ENCODE data around the gene SPTLC1.

Gene SPTLC1

DNA sequence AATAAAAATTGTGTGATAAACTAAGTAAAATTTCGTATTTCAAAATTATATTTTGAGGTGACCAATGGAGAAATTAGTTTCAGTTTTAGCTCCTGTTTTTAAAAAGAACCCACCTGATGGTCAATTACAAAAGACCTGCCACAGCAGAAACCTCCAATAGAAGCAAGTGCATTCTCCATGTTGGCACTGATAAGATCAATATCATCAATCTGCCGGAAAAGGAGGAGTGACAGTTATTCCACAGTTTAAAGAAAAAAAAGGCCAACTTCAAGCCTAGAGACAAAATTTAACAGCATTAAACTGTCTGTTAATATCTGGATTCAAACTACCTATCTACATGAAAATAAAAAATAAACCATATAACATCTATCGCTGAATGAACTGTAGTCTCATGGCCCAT lies 67.7 kb downstream of the SPTLC1 start:
- no peak for DNase-seq
- Mint-ChIP-seq H3K27me3 (no peaks in the 10 kb centered on the region), H3K4me1 (ENCODE audit: low read depth in 2 of 2) (peaks cover 0 to 3% of the 10 kb centered on the region in 2 donors), H3K27ac (no peak overlapping the region), H3K4me3 (no peak overlapping the region), H3K9me3 (peaks cover 8 to 16% of the 10 kb centered on the region in 2 donors), H3K36me3 (ENCODE audit: insufficient read depth) (peaks cover 64% of the 10 kb centered on the region)
- ATAC-seq (replicated peaks): no peak

DNA sequence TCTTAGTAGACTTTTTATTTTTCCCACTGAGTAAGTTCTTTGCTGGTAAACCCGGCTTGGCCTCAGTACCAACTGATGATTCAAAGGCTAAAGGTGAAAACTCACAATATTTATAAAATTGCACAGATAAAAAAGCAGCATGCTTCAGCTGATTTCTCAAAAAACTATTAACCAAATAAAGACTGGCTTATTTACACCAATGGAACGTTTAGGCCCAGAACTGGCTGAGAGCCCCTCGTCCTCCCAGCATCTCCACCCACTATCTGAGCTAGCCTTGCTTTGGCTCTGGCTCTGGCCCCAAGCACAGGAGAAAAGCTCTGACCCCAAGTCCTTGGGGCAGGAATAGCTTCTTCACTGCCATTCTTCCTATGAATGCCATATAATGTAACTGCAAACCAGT lies 68.5 kb downstream of the SPTLC1 start:
- H3K4me3 Mint-ChIP-seq: no peak overlapping the region
- no peak overlapping the region for H3K27ac Mint-ChIP-seq
- H3K36me3 Mint-ChIP-seq (ENCODE audit: insufficient read depth): peaks cover 63% of the 10 kb centered on the region
- peaks cover 8 to 16% of the 10 kb centered on the region in 2 donors for H3K9me3 Mint-ChIP-seq
- peaks cover 0 to 3% of the 10 kb centered on the region in 2 donors for H3K4me1 Mint-ChIP-seq (ENCODE audit: low read depth in 2 of 2)
- no peaks in the 10 kb centered on the region for H3K27me3 Mint-ChIP-seq
- DNase-seq: no peak
- ATAC-seq (replicated peaks): no peak

DNA sequence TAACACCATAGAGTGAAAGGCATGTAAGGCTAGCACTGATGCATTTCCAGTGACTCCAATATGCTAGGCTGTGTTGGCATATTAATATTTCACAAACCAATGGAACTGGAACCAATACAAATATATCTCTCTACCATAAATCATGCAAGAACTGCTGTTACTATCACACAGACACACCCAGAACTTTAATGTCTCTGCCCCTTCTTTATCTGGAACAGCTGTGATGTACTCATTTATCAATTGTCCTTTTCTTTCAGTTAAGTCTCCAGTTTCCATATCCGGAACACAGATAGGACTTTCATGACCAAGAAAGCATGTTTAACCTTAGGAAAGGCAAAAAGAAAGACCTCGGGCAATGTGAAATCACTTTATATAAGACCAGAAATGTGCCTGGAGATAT lies 70.3 kb downstream of the SPTLC1 start:
- no peak for DNase-seq
- Mint-ChIP-seq H3K4me3 (no peak overlapping the region), H3K36me3 (ENCODE audit: insufficient read depth) (peaks cover 57% of the 10 kb centered on the region), H3K27ac (no peak overlapping the region), H3K9me3 (peaks cover 8 to 16% of the 10 kb centered on the region in 2 donors), H3K4me1 (ENCODE audit: low read depth in 2 of 2) (peaks cover 0 to 3% of the 10 kb centered on the region in 2 donors), H3K27me3 (no peaks in the 10 kb centered on the region)
- no peak for ATAC-seq (replicated peaks)

DNA sequence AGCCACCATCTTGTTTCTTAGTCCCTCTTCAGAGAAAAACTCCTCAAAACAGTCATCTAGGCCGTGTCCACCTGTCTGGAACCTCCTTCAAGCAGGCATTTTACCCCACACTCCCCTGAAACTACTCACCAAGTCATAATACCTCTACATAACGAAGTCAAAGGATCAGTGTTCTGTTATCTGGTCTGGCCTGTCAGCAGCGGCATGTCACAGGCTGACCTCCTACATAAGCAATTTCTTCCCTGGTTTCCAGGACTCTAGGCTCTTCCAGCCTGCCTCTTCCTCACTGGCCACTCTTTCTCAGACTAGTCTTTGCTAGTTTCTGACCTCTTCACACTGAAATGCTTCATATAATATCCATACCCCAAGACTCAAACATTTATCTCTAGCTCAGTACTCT lies 72.2 kb downstream of the SPTLC1 start:
- Mint-ChIP-seq H3K27ac (no peak overlapping the region), H3K4me3 (no peak overlapping the region), H3K9me3 (peaks cover 8 to 16% of the 10 kb centered on the region in 2 donors), H3K4me1 (ENCODE audit: low read depth in 2 of 2) (peaks cover 0 to 3% of the 10 kb centered on the region in 2 donors), H3K27me3 (no peaks in the 10 kb centered on the region), H3K36me3 (ENCODE audit: insufficient read depth) (peaks cover 42% of the 10 kb centered on the region)
- DNase-seq: no peak
- ATAC-seq (replicated peaks): no peak

DNA sequence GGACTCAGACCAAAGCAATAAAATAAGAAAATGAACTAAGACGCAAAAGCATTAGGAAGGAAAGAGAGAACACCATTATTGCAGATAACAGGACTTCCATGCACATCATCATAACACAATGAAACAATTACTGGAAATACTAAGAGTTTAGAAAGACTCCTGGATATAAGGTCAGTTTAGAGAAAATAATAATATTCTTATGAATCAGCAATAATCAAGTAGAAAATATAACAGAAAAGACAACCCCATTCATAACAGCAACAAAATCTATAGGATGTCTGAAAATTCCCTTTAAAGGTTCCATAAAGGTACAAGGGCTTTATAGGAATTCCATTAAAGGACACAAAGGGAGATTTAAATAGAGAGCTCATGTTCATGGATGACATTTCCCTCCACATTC lies 73.0 kb downstream of the SPTLC1 start:
- ATAC-seq (replicated peaks) (no peak), DNase-seq (no peak)
- peaks cover 8 to 16% of the 10 kb centered on the region in 2 donors for H3K9me3 Mint-ChIP-seq
- peaks cover 0 to 3% of the 10 kb centered on the region in 2 donors for H3K4me1 Mint-ChIP-seq (ENCODE audit: low read depth in 2 of 2)
- no peaks in the 10 kb centered on the region for H3K27me3 Mint-ChIP-seq
- H3K27ac Mint-ChIP-seq: no peak overlapping the region
- no peak overlapping the region for H3K4me3 Mint-ChIP-seq
- peaks cover 43% of the 10 kb centered on the region for H3K36me3 Mint-ChIP-seq (ENCODE audit: insufficient read depth)

DNA sequence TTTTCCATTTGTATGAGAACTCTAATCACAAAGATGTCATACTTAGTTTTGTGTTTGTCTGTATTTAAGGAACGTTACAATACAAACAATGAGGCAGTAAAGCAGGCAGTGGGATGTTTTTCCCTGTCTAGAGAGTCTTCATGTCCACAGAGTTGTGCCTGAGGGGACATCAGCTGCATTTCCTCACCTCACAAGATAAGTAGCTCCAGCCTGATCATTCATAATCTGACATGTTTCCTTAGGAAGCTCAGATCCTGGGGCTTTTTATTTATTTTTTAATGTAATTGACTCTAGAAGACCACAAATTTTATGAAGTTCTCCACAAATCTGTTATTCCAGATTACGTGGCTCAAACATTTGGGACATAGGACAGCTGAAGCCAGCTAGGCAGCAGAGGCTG lies 78.5 kb downstream of the SPTLC1 start:
- Mint-ChIP-seq H3K4me3 (no peak overlapping the region), H3K36me3 (ENCODE audit: insufficient read depth) (peaks cover 38% of the 10 kb centered on the region), H3K27ac (no peak overlapping the region), H3K4me1 (ENCODE audit: low read depth in 2 of 2) (no peaks in the 10 kb centered on the region), H3K27me3 (no peaks in the 10 kb centered on the region), H3K9me3 (no peaks in the 10 kb centered on the region)
- DNase-seq (no peak), ATAC-seq (replicated peaks) (no peak)

DNA sequence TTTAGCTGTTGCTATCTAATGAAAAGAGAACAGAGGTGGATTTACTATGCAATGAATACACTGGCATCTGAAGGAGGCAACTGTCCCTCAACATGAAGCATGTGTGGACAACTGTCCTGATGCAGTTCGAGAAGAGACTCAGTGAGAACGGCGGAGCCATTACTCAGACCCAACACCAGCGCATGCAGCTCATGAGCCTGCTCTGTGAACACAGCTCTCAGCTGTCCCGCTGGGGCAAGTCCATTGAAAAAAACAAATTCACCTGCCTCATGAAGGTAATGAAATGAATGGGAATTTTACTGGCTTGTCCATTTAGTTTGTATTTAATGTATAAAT lies 78.8 kb downstream of the SPTLC1 start:
- Mint-ChIP-seq H3K27me3 (no peaks in the 10 kb centered on the region), H3K4me3 (no peak overlapping the region), H3K36me3 (ENCODE audit: insufficient read depth) (peaks cover 40% of the 10 kb centered on the region), H3K27ac (no peak overlapping the region), H3K4me1 (ENCODE audit: low read depth in 2 of 2) (no peaks in the 10 kb centered on the region), H3K9me3 (no peaks in the 10 kb centered on the region)
- no peak for ATAC-seq (replicated peaks)
- DNase-seq: no peak

DNA sequence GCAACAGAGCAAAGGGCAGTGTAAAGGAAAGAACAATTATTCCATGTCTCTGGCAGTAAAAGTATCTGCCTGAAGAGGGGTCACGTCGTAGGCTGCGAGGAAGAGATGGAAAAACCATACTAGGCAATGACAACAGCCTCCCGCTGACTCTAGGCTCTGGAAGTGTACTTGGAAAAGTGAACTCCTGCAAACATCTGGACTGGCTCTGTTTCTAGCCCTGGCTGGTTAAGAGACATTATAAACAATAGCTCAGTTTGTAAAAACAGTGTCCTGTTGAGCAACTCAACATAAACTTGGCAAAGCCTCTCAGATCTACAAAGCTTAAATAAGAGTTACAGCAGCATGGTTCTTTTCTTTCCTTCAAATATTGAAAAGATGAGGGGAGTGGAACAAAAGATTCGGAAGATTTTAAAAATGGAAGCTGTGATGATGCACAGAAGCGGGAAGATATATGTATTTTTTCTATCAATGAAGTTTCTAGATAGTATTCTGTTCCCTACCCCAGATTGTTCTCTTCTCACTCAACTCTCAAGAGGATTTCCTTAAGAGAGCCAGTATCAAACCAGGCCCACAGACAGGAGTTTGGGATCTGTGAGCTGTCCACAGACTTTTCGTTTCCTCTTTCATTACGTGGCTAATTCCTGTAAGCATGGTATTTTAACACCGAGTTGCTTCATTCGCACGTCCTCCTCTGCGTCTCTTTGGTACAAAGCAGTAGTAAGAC lies 79.4 kb downstream of the SPTLC1 start:
- H3K9me3 Mint-ChIP-seq: no peaks in the 10 kb centered on the region

DNA sequence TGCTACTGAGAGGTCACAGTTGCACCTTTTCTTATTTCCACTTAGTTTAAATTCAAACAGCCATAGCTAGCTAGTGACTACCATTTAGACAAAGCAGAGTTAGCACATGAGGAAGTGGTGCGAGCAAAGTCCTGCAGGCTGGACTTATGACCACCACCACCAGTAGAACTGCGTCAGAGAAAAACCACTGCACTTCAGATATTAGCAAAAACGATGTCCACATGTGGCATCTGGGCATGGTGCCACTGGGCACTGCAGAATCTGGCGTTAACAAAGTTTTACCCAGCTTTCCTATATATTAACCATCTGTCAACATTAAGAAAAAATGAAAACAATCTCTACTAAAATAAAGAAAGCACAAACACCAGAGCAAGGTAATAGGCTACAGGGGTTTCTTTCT lies 80.1 kb downstream of the SPTLC1 start:
- no peak for ATAC-seq (replicated peaks)
- Mint-ChIP-seq H3K9me3 (no peaks in the 10 kb centered on the region), H3K27ac (no peak overlapping the region)

More for the DNA sequence above, 79.4 kb downstream of the SPTLC1 start:
- ATAC-seq (replicated peaks) (no peak), DNase-seq (no peak)
- Mint-ChIP-seq H3K36me3 (ENCODE audit: insufficient read depth) (peaks cover 40% of the 10 kb centered on the region), H3K27me3 (no peaks in the 10 kb centered on the region), H3K4me1 (ENCODE audit: low read depth in 2 of 2) (no peaks in the 10 kb centered on the region), H3K27ac (no peak overlapping the region), H3K4me3 (no peak overlapping the region)

DNA sequence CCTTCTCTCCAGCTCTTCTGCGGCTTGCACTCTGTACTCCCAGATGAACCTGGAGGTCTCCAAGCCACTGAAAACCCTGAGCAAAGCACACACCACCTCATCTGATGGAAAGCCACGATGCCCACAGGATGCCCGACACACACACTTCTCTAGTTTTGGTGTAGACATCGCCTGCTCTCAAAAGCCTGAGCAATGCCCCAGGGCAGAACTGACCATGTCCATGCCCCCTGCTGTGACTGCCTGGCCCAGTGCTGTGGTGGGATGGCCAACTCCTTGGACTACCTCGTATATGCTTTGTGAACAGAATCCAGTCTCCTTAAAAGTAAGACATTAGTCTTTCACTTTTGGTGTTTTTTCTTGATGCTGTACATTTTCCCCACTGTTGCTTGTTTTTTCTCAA lies 81.2 kb downstream of the SPTLC1 start:
- Mint-ChIP-seq H3K27ac (peak overlapping the region in 1 of 2 donors; percentile 83), H3K9me3 (no peaks in the 10 kb centered on the region), H3K27me3 (no peaks in the 10 kb centered on the region), H3K4me1 (ENCODE audit: low read depth in 2 of 2) (no peaks in the 10 kb centered on the region), H3K4me3 (no peak overlapping the region), H3K36me3 (ENCODE audit: insufficient read depth) (peaks cover 43% of the 10 kb centered on the region)
- ATAC-seq (replicated peaks) (no peak), DNase-seq (no peak)

More for the DNA sequence above, 80.1 kb downstream of the SPTLC1 start:
- Mint-ChIP-seq H3K4me3 (no peak overlapping the region), H3K4me1 (ENCODE audit: low read depth in 2 of 2) (no peaks in the 10 kb centered on the region), H3K36me3 (ENCODE audit: insufficient read depth) (peaks cover 43% of the 10 kb centered on the region), H3K27me3 (no peaks in the 10 kb centered on the region)
- no peak for DNase-seq

DNA sequence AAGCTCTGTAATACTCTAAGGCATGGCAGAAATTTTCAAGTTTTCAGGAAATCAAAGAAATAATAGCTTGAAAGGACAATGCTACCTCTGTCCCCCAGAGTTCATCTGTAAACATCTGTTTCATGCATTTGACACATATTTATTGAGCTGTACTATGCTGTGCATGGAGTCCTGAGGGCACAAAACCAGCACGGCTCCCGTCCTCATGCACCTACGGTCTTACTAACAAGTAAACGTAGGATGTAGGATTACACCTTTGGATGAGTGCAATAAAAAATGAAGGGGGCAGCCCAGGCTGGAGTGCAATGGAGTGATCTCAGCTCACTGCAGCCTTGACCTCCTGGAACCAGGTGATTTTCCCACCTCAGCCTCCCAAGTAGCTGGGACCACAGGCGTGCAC lies 81.9 kb downstream of the SPTLC1 start:
- DNase-seq (no peak), ATAC-seq (replicated peaks) (no peak)
- H3K9me3 Mint-ChIP-seq: no peaks in the 10 kb centered on the region
- H3K4me1 Mint-ChIP-seq (ENCODE audit: low read depth in 2 of 2): no peaks in the 10 kb centered on the region
- peaks cover 43% of the 10 kb centered on the region for H3K36me3 Mint-ChIP-seq (ENCODE audit: insufficient read depth)
- H3K4me3 Mint-ChIP-seq: no peak overlapping the region
- no peaks in the 10 kb centered on the region for H3K27me3 Mint-ChIP-seq
- H3K27ac Mint-ChIP-seq: peak overlapping the region in 1 of 2 donors; percentile 44

DNA sequence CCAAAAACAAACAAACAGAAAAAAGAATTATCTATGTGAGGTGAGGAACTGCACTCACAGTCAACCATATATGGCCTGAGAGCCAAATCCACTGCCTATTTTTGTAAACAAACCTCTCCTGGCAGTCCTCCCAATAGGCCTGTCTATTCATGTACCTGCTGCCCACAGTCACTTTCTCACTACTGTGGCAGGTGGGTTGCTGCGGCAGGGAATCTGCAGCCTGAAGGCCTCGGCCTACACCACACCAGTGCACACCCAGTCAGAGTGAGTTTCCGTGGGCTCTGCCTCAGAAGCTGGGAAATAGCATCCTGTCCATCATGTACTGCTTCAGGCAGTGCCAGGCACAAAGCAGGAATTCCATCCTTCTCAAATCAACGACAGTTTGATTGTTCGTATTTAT lies 82.3 kb downstream of the SPTLC1 start:
- Mint-ChIP-seq H3K4me3 (no peak overlapping the region), H3K27ac (peak overlapping the region in 1 of 2 donors; percentile 44), H3K9me3 (no peaks in the 10 kb centered on the region), H3K4me1 (ENCODE audit: low read depth in 2 of 2) (no peaks in the 10 kb centered on the region), H3K27me3 (no peaks in the 10 kb centered on the region), H3K36me3 (ENCODE audit: insufficient read depth) (peaks cover 43% of the 10 kb centered on the region)
- no peak for DNase-seq
- ATAC-seq (replicated peaks): no peak

DNA sequence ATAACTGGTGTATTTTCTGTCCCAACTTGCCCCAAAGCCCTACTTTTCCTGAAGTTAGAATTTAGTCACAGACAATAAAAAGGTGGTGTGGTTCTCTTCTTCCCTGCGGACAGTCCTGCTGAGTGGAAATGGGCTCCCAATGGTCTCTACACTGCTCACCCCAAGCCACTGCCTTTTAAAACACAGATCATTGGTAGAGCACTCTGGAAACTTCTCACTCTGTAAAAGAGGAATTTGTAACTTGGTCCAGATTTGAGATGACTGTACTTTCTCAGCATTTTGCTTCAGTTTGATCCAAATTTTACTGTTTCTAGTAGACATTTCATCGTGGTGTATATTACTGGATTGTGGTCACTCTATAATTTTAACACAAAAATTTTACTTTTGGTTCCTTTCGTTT lies 84.8 kb downstream of the SPTLC1 start:
- no peaks in the 10 kb centered on the region for H3K4me1 Mint-ChIP-seq (ENCODE audit: low read depth in 2 of 2)
- peaks cover 33% of the 10 kb centered on the region for H3K36me3 Mint-ChIP-seq (ENCODE audit: insufficient read depth)
- ATAC-seq (replicated peaks) (no peak), DNase-seq (no peak)
- no peaks in the 10 kb centered on the region for H3K9me3 Mint-ChIP-seq
- H3K27me3 Mint-ChIP-seq: no peaks in the 10 kb centered on the region
- no peak overlapping the region for H3K4me3 Mint-ChIP-seq
- H3K27ac Mint-ChIP-seq: no peak overlapping the region

DNA sequence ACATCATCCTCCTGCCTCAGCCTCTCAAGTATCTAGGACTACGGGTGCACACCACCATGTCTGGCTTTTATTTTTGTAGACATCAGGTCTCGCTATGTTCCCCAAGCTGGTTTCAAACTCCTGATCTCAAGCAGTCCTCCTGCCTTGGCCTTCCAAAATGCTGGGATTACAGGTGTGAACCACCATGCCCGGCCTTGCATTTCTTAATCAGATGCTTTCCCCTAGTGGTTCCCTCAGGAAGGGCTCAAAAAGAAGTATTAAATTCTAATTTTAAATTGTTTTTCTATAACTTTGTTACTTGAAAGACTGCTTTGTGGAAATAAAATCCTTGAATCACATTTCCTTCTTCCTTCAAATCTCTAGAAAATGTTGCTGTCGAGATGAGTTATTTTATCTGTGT lies 85.7 kb downstream of the SPTLC1 start:
- no peaks in the 10 kb centered on the region for H3K27me3 Mint-ChIP-seq
- H3K9me3 Mint-ChIP-seq: no peaks in the 10 kb centered on the region
- no peak for ATAC-seq (replicated peaks)
- no peak overlapping the region for H3K27ac Mint-ChIP-seq
- H3K36me3 Mint-ChIP-seq (ENCODE audit: insufficient read depth): peaks cover 26% of the 10 kb centered on the region
- no peak for DNase-seq
- H3K4me1 Mint-ChIP-seq (ENCODE audit: low read depth in 2 of 2): no peaks in the 10 kb centered on the region
- no peak overlapping the region for H3K4me3 Mint-ChIP-seq
